H9 (cell line): Measurements from ENCODE around the gene WBP2. TPM values are rescaled to one million over a fixed set of nuclear protein-coding genes. Genes with fewer than 3 reads are reported as not detected.

Source experiments
- DNase-seq: peaks from one replicate; pipeline ENCODE4 v3.0.0-alpha.2; 2017
- H2AFZ ChIP-seq: one replicate; pipeline ENCODE4 v1.6.1; 2013; ENCODE audit warnings: mild to moderate bottlenecking, low read length, control low read depth, moderate library complexity
- H2AK5ac ChIP-seq: 2 replicates; pipeline ENCODE4 v1.6.1; 2013; ENCODE audit warnings: low read length, control low read depth, mixed read lengths; ENCODE audit not compliant: insufficient read length
- H2BK120ac ChIP-seq: one replicate; pipeline ENCODE4 v1.6.1; 2013; ENCODE audit warnings: low read depth, mild to moderate bottlenecking, low read length, control low read depth, inconsistent platforms; ENCODE audit not compliant: poor library complexity, severe bottlenecking
- H2BK12ac ChIP-seq: 2 replicates; pipeline ENCODE4 v1.6.1; 2013; ENCODE audit warnings: low read length, control low read depth, mixed read lengths, low read depth; ENCODE audit not compliant: insufficient read length
- H2BK15ac ChIP-seq: 2 replicates; pipeline ENCODE4 v1.6.1; 2013; ENCODE audit warnings: low read depth, low read length, control low read depth
- H2BK20ac ChIP-seq: one replicate; pipeline ENCODE4 v1.6.1; 2013; ENCODE audit warnings: low read depth, mild to moderate bottlenecking, low read length, control low read depth, inconsistent platforms; ENCODE audit not compliant: poor library complexity, severe bottlenecking
- H2BK5ac ChIP-seq: 2 replicates; pipeline ENCODE4 v1.6.1; 2013; ENCODE audit warnings: low read length, control low read depth, mixed read lengths; ENCODE audit not compliant: insufficient read length
- H3K14ac ChIP-seq: 2 replicates; pipeline ENCODE4 v1.6.1; 2013; ENCODE audit warnings: low read length, control low read depth; ENCODE audit not compliant: insufficient read depth
- H3K18ac ChIP-seq: 2 replicates; pipeline ENCODE4 v1.6.1; 2013; ENCODE audit warnings: low read depth, mild to moderate bottlenecking, mixed read lengths, low read length, control low read depth; ENCODE audit not compliant: insufficient read length
- H3K23ac ChIP-seq: 2 replicates; pipeline ENCODE4 v1.6.1; 2013; ENCODE audit warnings: low read length, control low read depth, mixed read lengths, low read depth; ENCODE audit not compliant: insufficient read length
- H3K23me2 ChIP-seq: 2 replicates; pipeline ENCODE4 v1.6.1; 2013; ENCODE audit warnings: low read depth, mild to moderate bottlenecking, mixed read lengths, low read length, control low read depth; ENCODE audit not compliant: insufficient read length, poor library complexity, severe bottlenecking
- H3K27ac ChIP-seq: 2 replicates; pipeline ENCODE4 v1.5.1; 2013; ENCODE audit warnings: low read length, control low read depth, mixed read lengths, low read depth; ENCODE audit not compliant: insufficient read length
- H3K27me3 ChIP-seq: 2 replicates; pipeline ENCODE4 v1.6.1; 2013; ENCODE audit warnings: low read length, control low read depth, inconsistent platforms; ENCODE audit not compliant: insufficient read depth
- H3K4ac ChIP-seq: 2 replicates; pipeline ENCODE4 v1.6.1; 2013; ENCODE audit warnings: low read depth, mild to moderate bottlenecking, control low read depth, inconsistent platforms, low read length, moderate library complexity
- H3K4me1 ChIP-seq: 2 replicates; pipeline ENCODE4 v1.6.1; 2013; ENCODE audit warnings: low read length, control low read depth, inconsistent platforms; ENCODE audit not compliant: insufficient read depth
- H3K4me2 ChIP-seq: 2 replicates; pipeline ENCODE4 v1.6.1; 2013; ENCODE audit warnings: low read length, control low read depth, mixed read lengths; ENCODE audit not compliant: insufficient read length, insufficient read depth
- H3K56ac ChIP-seq: 2 replicates; pipeline ENCODE4 v1.6.1; 2013; ENCODE audit warnings: low read depth, mild to moderate bottlenecking, mixed read lengths, low read length, control low read depth; ENCODE audit not compliant: insufficient read length
- H3K79me1 ChIP-seq: 2 replicates; pipeline ENCODE4 v1.6.1; 2013; ENCODE audit warnings: low read depth, mild to moderate bottlenecking, moderate library complexity, low read length, control low read depth, inconsistent platforms; ENCODE audit not compliant: insufficient read depth, poor library complexity, severe bottlenecking
- H3K79me2 ChIP-seq: 2 replicates; pipeline ENCODE4 v1.6.1; 2013; ENCODE audit warnings: low read length, control low read depth, inconsistent platforms; ENCODE audit not compliant: insufficient read depth
- H3K9ac ChIP-seq: 2 replicates; pipeline ENCODE4 v1.6.1; 2013; ENCODE audit warnings: low read length, control low read depth, mixed read lengths; ENCODE audit not compliant: insufficient read length; ENCODE audit errors: extremely low read depth
- H3K9me3 ChIP-seq: one replicate; pipeline ENCODE4 v1.6.1; 2013; ENCODE audit warnings: low read depth, low read length, inconsistent platforms; ENCODE audit not compliant: control insufficient read depth
- H3T11ph ChIP-seq: one replicate; pipeline ENCODE4 v1.6.1; 2013; ENCODE audit warnings: mild to moderate bottlenecking, low read length, control low read depth, inconsistent platforms
- H4K20me1 ChIP-seq: one replicate; pipeline ENCODE4 v1.6.1; 2013; ENCODE audit not compliant: control insufficient read depth, insufficient read length, insufficient read depth
- H4K5ac ChIP-seq: 2 replicates; pipeline ENCODE4 v1.6.1; 2013; ENCODE audit warnings: low read depth, mild to moderate bottlenecking, mixed read lengths, low read length, control low read depth; ENCODE audit not compliant: insufficient read length
- H4K8ac ChIP-seq: replicated peaks from 2 replicates; pipeline ENCODE4 v1.6.1; 2013; ENCODE audit warnings: low read length, control low read depth, mixed read lengths, low read depth; ENCODE audit not compliant: insufficient read length
- H4K91ac ChIP-seq: 2 replicates; pipeline ENCODE4 v1.6.1; 2013; ENCODE audit warnings: low read depth, mild to moderate bottlenecking, moderate library complexity, mixed read lengths, low read length, control low read depth; ENCODE audit not compliant: insufficient read length
- H3K27ac Mint-ChIP-seq, 3 experiments: 2 replicates in 2 of 3; 3 replicates in 1 of 3; pipeline ENCODE4 v1.8.0; 2020 to 2021; ENCODE audit warnings: mixed read lengths in 3 of 3, mild to moderate bottlenecking in 1 of 3, moderate library complexity in 1 of 3
- H3K27me3 Mint-ChIP-seq: 2 replicates; pipeline ENCODE4 v1.8.0; 2021; ENCODE audit warnings: low read depth, mild to moderate bottlenecking, moderate library complexity, mixed read lengths
- H3K36me3 Mint-ChIP-seq, 3 experiments: 2 replicates in 2 of 3; 3 replicates in 1 of 3; pipeline ENCODE4 v1.8.0; 2020 to 2021; ENCODE audit warnings: low read depth in 3 of 3, mixed read lengths in 3 of 3; ENCODE audit not compliant: insufficient read depth in 1 of 3
- H3K4me1 Mint-ChIP-seq, 2 experiments: 2 replicates each; pipeline ENCODE4 v1.8.0; 2020; ENCODE audit warnings: mixed read lengths in 2 of 2
- H3K4me3 Mint-ChIP-seq, 2 experiments: 2 replicates in 1 of 2; 3 replicates in 1 of 2; pipeline ENCODE4 v1.8.0; 2020 to 2021; ENCODE audit warnings: mild to moderate bottlenecking in 2 of 2, mixed read lengths in 2 of 2, moderate library complexity in 1 of 2
- H3K9me3 Mint-ChIP-seq, 2 experiments: 2 replicates in 1 of 2; 3 replicates in 1 of 2; pipeline ENCODE4 v1.8.0; 2020; ENCODE audit warnings: mild to moderate bottlenecking in 2 of 2, mixed read lengths in 2 of 2, moderate library complexity in 1 of 2
- CTCF ChIP-seq: fragments of 200-600 bp; sonication (generic); conservative IDR thresholded peaks from 3 replicates; pipeline ENCODE4 v1.8.0; 2021; ENCODE audit warnings: antibody characterized with exemption, mild to moderate bottlenecking
- WGBS: extraction: QIAGEN DNeasy Blood & Tissue Kit; methylation state at CpG from one replicate; pipeline ENCODE4 v1.1.7; 2013; ENCODE audit warnings: missing lambda C conversion rate, low lambda C conversion rate, mixed read lengths; ENCODE audit not compliant: insufficient read length; ENCODE audit errors: extremely low coverage; 5-methylcytosine and 5-hydroxymethylcytosine counted together
- total RNA-seq: library from RNA; stranded (reverse); gene quantifications from 2 replicates; pipeline ENCODE4 v1.2.1, GENCODE V29; 2021

The WBP2 gene
- total RNA-seq, 1 experiment from 2014 or later, result 63.2 TPM

GRCh38 chr17:75881678-75882454, 26.7 kb upstream of the WBP2 start:
- Histone ChIP-seq H2BK5ac (no peak overlapping the region), H3K79me1 (no peaks in the 10 kb centered on the region), H2AFZ (no peak overlapping the region), H3K9ac (no peak overlapping the region), H3K14ac (no peak overlapping the region), H3K27me3 (no peaks in the 10 kb centered on the region; the same call in 1 of the 2 replicates), H3K4me2 (no peak overlapping the region), H2BK12ac (no peak overlapping the region), H2BK120ac (no peak overlapping the region), H3K23me2 (peaks cover 8% of the 10 kb centered on the region), H3K4me1 (no peaks in the 10 kb centered on the region), H3K79me2 (no peaks in the 10 kb centered on the region), H3K23ac (no peak overlapping the region), H4K5ac (no peak overlapping the region), H3K4ac (no peak overlapping the region), H3K27ac (no peak overlapping the region), H2BK15ac (no peak overlapping the region), H4K91ac (no peak overlapping the region), H3K9me3 (no peaks in the 10 kb centered on the region), H3T11ph (no peak overlapping the region), H3K56ac (no peak overlapping the region), H2BK20ac (no peak overlapping the region), H4K8ac (no peak overlapping the region), H3K18ac (no peak overlapping the region), H2AK5ac (no peak overlapping the region), H4K20me1 (no peaks in the 10 kb centered on the region)
- no CpG with 5 or more reads among the region's 15 CpGs for WGBS
- Mint-ChIP-seq H3K27ac (no peak overlapping the region; a peak in 1 of 7 replicates), H3K9me3 (no peaks in the 10 kb centered on the region; a peak in 1 of 5 replicates), H3K27me3 (peaks cover 44% of the 10 kb centered on the region), H3K4me3 (no peak overlapping the region), H3K36me3 (no peaks in the 10 kb centered on the region; a peak in 1 of 7 replicates), H3K4me1 (peaks cover 8% of the 10 kb centered on the region in 2 experiments)
- DNase-seq, result no peak
- no peak for TF ChIP-seq CTCF
